ENCODE data around the gene TMEM273.

TMEM273 gene

DNA sequence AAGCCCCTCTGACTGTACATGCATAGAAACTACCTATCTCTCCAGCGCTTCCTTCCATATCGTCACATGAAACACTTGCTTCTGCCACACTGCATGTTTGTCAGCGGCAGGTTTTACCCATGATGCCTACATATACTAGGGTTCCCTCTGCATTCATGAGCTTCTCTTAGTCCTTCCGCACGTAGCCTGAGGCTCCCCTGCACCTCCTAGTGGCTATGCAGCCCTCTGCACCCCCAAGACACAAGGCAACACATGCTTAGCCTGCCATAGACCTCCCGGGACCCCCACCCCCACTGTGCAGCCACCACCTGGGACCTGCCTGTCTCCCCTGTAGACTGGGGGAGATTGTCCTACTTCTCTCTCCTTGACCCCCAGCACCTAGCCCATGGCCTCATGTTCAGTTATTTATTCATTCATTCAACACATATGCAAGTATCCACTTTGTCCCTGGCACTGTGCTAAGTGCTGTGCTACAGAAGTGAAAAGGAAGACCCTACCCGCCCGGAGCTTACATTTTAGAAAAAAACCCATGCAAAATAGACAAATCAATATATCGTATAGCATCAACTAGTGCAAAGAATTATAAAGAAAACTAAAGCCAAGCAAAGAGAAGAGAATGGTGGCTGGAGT, 23.5 kb downstream of the TMEM273 start:
- DNase-seq (ENCODE audit: low read depth, low spot score) = peak; percentile 40

DNA sequence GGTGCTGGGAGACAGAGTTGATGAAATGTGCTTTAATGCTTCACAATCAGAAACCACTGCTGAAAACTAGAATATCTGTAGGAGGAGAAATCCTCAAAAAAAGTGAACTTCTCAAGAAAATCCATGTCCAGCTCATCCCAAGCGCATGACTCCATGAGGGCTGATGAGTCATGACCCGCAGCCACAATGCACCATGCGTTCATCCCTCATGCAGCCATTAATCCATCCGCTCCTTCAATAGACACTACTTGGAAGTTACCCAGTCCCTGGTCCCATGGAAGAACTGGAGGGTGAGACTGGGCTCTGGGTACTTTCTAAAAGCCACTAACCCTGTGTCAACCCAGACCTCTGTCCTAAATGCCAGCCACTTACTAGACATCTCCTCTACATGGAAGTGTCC, 24.4 kb downstream of the TMEM273 start:
- no peak for DNase-seq (ENCODE audit: low read depth, low spot score)

DNA sequence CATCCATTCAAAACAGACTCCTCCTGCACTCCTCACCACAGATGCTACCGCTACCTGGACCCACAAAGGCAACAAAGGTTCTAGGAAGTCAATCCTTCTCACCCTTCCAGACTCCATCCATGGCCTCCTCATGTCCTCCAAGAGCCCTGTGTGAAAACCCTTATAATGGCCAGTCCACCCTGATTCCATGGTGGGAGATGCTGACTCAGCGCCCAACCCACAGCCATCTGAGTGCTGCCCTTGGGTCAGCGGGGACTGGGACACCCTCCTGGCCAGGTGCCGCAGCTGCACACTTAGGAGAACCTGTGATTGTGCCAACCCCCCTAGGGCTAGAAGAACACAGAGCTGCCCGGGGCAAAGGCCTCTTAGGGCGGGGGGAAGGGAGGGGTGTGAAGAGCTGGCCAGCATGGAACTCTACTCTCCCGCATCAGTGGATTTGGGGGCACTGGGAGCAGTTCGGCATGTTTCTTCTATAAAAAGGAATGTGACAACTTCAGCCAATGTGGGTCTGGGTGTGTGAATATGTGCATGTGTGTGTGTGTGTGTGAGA, 25.4 kb downstream of the TMEM273 start:
- DNase-seq (ENCODE audit: low read depth, low spot score) = no peak

DNA sequence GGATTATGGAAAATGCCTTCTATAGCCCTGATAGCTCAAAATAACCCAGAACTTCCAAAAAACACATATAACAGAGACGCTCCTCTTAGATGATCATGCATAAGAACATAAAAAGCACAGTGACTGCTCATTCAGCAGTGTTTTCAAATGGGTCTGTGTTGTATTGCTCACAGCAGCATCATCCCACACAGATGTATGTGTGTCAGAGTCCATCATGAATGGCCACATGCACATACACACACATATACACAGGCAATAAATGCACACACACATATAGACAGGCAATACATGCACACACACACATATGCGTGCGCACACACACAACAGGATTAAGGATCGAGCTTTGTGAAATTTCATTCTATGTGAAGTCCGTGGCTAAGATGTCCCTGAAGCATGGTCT, 26.1 kb downstream of the TMEM273 start:
- DNase-seq (ENCODE audit: low read depth, low spot score) = no peak

DNA sequence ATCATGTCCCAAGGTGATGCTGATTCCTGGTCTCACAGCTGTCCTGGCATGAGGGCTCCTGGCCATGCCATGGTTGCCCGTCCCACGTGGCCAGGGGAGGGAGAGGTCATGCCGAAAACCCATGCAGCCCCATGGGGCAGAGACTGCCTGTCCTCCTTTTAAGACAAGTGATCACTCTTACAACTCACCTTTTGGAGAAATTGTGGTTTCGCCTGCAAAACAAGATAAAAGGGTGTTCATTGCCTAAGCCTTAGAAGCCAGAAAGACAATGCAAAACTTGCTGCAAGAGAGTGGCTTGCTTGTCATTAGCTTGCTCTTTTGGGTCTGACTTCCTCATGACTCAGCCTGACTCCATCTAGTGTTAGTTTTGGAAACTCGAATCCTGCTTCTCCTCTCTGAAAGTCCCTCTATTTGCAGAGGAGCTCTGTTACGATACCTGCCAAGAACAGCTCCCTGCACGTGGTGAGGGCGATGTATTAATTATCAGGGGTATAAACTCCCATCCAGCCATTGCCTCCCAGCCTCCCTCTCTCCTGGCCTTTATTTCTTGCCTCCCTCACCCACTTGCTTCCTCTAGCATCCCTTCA, 26.7 kb downstream of the TMEM273 start:
- DNase-seq (ENCODE audit: low read depth, low spot score) = peak; percentile 57

DNA sequence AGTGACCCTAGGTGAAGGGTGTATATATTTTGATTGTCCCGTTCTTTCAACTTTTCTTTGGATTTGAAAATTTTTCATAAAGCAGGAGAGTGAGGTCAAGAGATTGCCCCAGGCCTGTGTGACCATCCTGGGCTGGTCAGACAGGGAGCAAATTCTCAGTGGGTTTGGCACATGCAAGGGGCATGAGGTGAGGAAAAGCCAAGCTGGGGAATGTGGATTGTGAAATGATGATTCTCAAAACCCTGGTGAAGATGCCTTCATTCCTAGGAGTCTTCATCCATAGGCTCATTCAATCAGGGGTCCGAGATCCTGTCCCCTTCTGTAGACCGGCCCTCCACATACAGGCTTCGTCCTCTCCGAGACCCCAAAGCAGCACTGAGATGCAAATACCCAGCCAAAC, 27.4 kb downstream of the TMEM273 start:
- no peak for DNase-seq (ENCODE audit: low read depth, low spot score)

DNA sequence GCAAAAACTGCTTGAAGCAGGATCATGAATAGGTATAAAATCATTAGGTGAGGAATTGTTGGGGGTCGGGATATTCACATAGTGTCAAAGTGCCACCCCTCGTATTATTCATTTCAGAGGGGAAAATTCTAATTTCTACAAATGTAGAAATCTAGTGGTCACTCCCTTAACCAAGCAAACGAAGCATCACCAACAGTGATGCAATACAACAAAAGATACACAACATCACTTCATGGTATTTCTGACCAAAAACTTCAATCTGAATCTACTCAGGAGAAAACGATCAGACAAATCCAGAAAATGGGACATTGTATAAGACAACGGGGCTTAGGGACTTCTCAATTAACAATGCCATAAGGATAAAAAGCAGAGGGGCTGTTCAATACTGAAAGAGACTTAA, 28.1 kb downstream of the TMEM273 start:
- no peak for DNase-seq (ENCODE audit: low read depth, low spot score)

DNA sequence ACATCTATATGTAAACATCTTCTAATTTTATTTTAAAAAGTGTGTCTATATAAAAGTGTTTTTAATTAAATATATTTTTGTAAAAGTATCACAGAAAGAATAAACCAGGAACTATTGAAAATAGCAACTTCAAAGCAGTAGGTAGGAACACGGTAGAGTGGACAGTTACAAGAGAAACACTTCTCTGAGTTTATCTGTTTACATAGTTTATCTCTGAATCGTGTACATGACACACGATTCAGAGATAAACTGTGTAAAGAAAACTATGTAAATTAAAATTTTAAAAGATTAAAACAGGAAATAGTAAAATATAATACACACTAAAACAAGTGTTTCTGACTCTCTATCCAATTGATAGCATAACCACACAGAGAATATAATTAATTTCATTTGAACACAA, 29.3 kb downstream of the TMEM273 start:
- DNase-seq (ENCODE audit: low read depth, low spot score) = no peak

DNA sequence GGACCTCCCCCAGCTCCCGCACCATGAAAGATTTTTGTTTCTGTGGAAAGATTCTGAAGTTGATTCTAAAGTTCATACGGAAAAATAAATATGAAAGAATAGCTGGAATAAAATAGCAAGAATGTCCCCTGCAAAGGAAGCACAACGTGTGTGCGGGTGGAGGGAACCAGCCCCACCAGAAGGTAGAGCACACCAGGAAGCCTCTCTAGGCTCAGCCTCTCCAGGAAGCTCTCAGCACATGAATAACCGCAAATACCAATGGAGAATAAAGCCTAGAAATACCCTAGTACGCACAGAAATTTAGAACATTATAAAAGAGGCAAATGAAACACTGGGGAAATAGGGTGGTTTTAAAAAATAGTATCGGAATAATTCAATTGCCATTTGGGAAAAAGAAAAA, 29.8 kb downstream of the TMEM273 start:
- no peak for DNase-seq (ENCODE audit: low read depth, low spot score)

DNA sequence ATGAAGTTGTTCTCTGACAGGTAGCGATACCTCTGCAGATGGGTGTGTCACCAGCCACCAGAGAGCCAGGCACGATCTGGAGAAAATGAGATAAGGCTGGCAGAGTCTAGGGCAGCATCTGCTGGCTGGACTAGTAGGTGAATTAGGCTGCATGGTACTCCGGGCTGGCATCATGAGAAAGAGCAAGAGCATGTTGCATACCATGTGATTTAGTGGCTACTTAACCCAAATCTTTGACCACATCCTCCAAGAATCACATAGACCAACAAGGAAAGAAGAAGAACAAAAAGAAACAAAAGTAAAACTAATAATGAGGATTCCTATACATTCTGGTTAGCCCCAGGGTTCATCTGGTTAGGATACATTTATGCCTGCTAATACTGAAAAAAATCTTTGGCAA, 31.0 kb downstream of the TMEM273 start:
- no peak for DNase-seq (ENCODE audit: low read depth, low spot score)

DNA sequence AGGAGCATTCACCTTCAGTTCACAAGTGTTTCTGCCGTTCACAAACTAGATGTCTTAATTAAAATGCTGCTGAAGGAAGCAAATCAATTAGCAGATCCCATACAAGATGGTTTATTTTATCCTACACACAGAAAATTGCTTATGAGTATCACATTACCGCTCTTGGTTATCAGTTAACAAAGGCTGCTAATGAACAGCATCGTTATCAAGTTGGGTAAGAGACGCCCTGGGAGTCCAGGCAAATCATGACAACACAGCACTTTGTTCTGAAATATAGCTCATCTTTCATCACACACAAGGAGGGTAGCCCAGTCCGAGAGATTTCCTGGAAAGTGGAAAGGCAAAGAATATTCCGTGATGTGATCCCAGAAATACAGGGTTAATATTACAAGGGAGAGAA, 33.5 kb downstream of the TMEM273 start:
- no peak for DNase-seq (ENCODE audit: low read depth, low spot score)

DNA sequence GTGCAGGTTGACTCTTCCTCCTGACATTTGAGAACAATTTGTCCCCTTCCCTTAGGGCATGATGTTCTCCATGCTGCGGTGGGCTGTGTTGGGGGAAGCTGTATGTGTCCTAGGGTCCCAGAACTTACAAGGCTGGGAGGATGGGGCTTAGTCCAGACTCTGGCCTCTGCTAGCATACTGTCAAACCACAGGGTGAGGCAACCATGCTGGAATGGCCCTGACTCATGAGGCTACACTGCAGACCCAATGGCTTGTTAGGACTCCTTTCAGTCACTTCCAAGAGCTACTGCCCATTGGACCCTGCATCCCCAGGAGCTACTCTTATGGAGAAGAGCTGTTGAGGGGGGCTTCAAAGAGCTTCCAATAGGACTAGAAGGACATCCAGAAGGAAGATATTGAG, 34.2 kb downstream of the TMEM273 start:
- no peak for DNase-seq (ENCODE audit: low read depth, low spot score)

DNA sequence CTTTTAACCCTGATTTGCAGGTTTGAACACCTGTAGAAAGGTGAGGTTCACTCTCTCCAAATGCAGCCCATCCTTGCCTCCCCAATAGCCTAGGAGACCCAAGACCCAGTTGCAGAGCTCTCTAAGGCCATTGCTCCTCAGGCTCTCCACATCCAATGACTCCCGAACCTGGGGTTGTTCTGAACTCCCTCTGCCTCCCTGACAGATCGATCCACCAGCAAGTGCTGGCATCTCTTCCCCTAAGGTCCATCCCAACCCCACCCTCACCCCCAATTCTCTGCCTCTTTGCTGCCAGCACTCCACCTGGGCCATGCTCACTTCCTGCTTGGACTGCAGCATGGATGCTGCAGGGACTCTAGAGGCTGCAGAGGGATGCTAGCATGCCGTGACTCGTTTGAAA, 35.1 kb downstream of the TMEM273 start:
- DNase-seq (ENCODE audit: low read depth, low spot score) = no peak

DNA sequence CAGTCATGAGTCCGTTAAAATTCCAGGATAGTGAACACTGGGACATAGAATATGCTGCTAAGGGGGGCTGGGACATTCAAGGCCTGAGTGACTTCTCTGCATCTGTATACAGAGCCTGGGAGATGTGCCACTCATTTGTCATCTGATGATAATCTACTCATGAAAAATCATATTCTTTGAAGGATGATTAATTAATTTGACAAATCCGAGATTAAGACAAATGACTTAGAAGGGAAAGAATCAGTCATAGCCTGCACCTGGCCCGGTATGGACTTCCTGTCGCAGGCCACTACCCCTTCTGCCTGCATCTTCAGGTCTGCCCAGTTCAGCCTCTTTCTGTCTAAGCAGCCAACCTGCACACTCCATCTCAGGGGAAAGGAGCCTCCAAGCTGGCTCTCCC, 35.5 kb downstream of the TMEM273 start:
- DNase-seq (ENCODE audit: low read depth, low spot score) = no peak

DNA sequence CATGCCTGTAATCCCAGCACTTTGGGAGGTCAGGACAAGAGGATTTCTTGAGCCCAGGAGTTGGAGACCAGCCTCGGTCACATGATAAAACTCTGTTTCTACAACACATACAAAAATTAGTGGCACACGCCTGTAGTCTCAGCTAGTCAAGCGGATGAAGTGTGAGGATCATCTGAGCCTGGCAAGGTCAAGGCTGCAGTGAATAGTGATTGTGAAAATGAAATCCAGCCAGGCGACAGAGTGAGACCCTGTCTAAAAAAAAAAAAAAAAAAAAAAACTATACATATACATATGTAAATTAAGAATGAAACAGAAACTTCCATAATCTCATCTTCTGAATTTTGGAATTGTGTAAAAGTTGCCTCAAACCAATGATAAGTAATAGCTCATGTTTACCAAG, 36.2 kb downstream of the TMEM273 start:
- DNase-seq (ENCODE audit: low read depth, low spot score) = no peak

DNA sequence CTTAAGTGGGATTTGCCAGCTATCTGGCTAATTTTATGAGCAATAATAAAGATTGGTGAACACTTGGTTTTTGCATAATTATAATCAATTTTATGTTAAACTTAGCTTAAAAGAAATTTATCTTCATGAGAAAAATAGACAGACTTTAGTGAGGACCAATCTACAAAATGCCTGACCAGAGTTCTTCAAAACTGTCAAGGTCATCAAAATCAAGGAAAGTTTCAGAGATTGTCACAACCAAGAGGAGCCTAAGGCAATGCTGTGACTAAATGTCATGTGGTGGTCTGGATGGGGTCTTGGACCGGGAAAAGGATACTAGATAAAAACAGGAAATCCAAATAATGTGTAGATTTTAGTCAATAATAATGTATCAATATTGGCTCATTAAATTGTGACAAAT, 36.7 kb downstream of the TMEM273 start:
- DNase-seq (ENCODE audit: low read depth, low spot score) = no peak

DNA sequence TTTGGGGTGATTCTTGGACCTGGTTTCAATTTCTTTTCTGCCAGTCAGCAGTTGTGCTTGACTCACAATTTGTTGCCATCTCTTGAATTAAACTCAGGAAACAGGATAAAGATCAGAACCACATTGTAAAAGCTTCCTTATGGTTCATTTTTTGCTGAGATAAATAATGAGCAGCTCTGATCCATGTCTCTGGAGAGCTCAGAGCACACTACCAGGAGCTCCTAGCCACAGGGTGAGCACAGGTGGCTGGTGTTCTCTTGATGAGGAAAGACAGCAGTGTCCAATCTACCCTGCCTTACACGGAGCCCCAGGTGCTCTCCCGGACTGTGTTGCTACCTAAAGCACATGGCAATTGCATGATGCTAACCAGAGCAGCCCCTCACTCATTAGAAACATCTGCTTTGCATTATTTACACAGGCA, 37.2 kb downstream of the TMEM273 start:
- DNase-seq (ENCODE audit: low read depth, low spot score) = no peak

DNA sequence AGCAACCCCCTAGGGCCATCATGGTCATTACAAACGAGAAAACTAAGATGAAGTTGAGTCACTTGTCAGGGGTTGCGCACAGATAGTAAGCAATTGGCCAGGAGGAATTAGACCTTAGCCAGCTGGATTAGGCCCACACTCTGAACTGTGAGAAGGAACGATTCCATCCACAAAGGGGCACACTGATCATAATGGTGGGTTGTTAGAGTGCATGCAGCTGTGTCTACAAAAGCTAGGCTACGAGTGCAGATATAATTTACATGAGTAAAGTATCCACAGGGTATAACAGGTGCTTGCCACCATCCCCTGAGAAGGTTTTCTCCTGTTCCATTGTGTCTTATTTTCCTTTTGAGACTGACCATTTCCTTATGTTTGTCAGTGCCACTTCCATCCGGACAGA, 37.8 kb downstream of the TMEM273 start:
- no peak for DNase-seq (ENCODE audit: low read depth, low spot score)

DNA sequence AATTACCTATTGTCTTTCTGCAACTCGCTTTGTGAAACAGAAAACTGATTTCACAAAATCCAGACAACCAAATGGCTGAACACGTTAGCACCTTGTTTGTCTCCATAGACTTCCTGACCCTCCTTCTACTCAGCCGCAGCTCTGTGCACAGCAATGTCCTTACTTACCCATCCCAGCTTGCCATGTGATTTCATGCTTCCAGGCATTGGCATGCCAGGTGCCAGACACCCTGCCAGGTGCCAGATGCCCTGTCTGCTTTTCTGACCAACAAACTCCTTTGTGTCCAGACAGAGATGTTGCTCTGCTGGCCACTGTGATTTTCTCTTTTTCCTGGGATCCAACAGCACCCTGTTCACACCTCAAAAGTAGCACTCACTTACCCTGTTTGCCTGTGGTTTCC, 38.3 kb downstream of the TMEM273 start:
- DNase-seq (ENCODE audit: low read depth, low spot score) = no peak

DNA sequence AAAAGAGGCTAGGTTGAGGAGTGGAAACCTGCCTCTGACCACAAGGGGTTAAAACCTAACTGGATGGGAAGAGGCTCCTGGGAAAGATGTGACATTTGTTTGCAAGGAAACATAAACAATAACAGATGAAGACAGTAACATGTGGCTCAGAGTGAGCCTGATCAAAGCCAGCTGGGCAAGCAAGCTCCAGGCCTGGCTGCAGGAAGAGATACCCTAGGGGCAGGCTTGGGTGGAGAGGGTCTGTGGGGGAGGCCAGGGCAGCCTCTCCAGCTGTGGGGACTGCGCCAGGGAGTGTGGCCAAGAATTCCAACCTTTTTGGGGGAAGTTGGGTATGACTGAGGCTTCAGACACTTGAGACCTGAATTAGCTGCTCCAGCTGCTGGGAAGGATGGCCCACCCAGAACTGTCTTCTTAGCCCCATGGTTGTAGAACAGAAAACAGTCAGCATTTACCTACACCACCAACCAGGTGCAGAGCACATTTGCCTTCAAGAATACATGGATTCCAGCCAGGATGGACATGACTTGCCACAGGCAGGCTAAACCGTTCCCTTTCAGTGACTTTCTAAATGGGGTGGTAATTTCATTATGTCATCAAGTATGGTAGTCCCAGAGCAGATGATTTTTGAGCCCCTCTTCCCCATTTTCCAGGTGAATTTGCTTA, 44.0 kb downstream of the TMEM273 start:
- DNase-seq (ENCODE audit: low read depth, low spot score) = no peak

DNA sequence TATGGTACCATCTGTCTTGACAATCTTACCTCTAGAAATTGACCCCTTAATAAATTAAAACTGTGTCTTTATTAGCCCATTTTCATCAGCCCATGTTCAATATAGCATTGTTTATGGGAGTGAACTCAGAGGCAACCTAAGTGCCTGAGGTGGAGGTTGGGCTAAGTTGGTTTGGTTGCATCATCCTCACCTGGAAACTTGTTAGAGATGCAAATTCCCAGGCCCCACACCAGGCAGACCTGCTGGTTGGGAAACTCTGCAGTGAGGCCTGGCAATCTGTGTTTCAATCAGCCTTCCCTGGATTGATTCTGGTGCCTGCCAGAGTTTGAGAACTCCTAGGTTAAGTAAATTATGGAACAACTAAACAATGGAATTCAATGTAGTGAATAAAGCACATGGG, 44.9 kb downstream of the TMEM273 start:
- DNase-seq (ENCODE audit: low read depth, low spot score) = peak; percentile 68

DNA sequence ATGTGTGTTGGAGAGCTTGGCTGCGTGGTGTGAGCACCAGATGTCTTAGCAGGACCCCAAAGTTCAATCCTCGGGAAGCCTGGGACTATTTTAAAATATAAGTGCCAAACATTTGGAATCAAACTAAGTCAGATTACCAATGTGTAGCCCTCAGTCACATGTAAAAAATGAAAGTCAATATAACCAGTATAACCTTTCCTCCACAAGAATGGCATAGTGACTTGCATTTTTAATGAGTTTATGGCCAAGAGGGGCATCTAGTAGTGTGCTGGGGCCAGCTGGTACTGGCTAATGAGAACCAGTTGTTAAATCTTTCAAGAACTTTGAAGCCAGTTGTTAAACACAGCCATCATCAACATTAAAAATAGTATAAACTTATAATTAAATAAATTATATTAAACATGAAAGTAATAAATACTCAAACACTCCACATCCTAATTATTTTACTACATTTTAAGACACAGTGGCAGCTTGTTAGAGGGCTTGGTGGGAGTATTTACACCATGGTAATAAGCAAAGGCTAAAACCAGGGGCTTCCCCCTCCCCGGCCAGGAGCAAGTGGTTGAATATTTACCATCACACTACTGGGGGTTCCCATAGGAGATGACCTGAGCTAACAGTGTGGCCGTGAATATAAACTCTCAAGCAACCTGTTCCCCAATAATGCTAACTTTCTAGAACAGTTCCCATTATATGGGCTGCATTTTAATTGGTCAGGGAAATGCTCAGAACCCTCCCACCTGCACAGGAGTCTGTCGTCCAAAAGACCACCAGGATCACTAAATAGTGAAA, 46.5 kb downstream of the TMEM273 start:
- DNase-seq (ENCODE audit: low read depth, low spot score) = no peak
